Thyroid gland (tissue), 4 donors: ENCODE results near the gene ESD.

Experiments
- CTCF ChIP-seq, 6 experiments: fragments of 200-600 bp in 3 of 6; fragments of 450-650 bp in 3 of 6; sonication (generic) in 3 of 6; IDR thresholded peaks; one replicate each; pipeline ENCODE4 v1.5.1; 2016 to 2019; ENCODE audit warnings: antibody characterized with exemption in 6 of 6, mild to moderate bottlenecking in 2 of 6, inconsistent platforms in 1 of 6, moderate library complexity in 1 of 6
- POLR2A ChIP-seq, 2 donors: fragments of 450-650 bp; IDR thresholded peaks; one replicate each; pipeline ENCODE4 v1.6.1; 2017; ENCODE audit warnings: antibody characterized with exemption in 2 of 2, mild to moderate bottlenecking in 2 of 2, moderate library complexity in 1 of 2

GRCh38 chr13:46773541-46773940 is 23.4 kb downstream of the ESD start:
- TF ChIP-seq CTCF (IDR thresholded peaks at IDR 0.05) (no peak), POLR2A (IDR thresholded peaks at IDR 0.05) (no peak)
